ENCODE results near the gene SLC31A1. TPM values are rescaled to one million over a fixed set of nuclear protein-coding genes. Genes with fewer than 3 reads are reported as not detected.

The SLC31A1 gene
- 3.2 and 3.5 TPM in 2 replicates for total RNA-seq
- total RNA-seq (2013) = 2.1 TPM
- 1.1 and 2.6 TPM in 2 replicates for polyA plus RNA-seq
- polyA minus RNA-seq = 0.69 and 3.7 TPM in 2 replicates

GRCh38 chr9:113221003-113221799 lies at the start of gene SLC31A1, which contains the start of gene FKBP15:
SLC31A1 (plus strand) TSS chr9:113221544; CDS start chr9:113256149, 34,605 bp downstream.
FKBP15 (minus strand) TSS chr9:113221277; CDS start chr9:113221243, 34 bp downstream.
- Histone ChIP-seq H4K20me1 (ENCODE audit: control insufficient read depth, insufficient read depth, low read length, poor library complexity, severe bottlenecking) (peaks cover 9% of the 10 kb centered on the region), H2AFZ (ENCODE audit: insufficient read depth, low read depth, low read length, poor library complexity, severe bottlenecking) (peak within 1 kb of the TSS; percentile 87), H3K79me2 (ENCODE audit: control insufficient read depth, insufficient read depth, low read length) (peaks cover 56% of the 10 kb centered on the region)

More at GRCh38 chr9:113221003-113221799, at the start of gene SLC31A1, which contains the start of gene FKBP15:
- peak within 1 kb of the TSS; percentile 77 to 97 (median 94) for H3K4me3 ChIP-seq (ENCODE audit: control extremely low read depth in 1 of 5, extremely low read depth in 1 of 5, insufficient read depth in 1 of 5, low read depth in 2 of 5, low read length in 4 of 5)
- TF ChIP-seq EZH2 (IDR thresholded peaks at IDR 0.05; ENCODE audit: borderline replicate concordance, insufficient read depth, low read depth, low read length, poor library complexity, severe bottlenecking) (no peak), CTCF (IDR thresholded peaks at IDR 0.05) (no peak)
- WGBS (ENCODE audit: insufficient coverage) = under 1% methylated on average over 65 of the region's 65 CpGs
- peak within 1 kb of the TSS; percentile 95 for H3K4me3 Mint-ChIP-seq
- H3K9me3 Mint-ChIP-seq (ENCODE audit: insufficient read depth) = no peaks in the 10 kb centered on the region
- ChIA-PET POLR2A (interaction anchor here (0.6 to 2.1 kb wide), 5 partner anchors 10 to 189 kb away, joined by 4 to 12 read pairs (median 7); partner anchors contain the start of genes C9orf43, CDC26, POLE3 and PRPF4), CTCF (interaction anchor here (0.8 to 5.6 kb wide), 8 partner anchors 11 to 437 kb away, joined by 3 to 39 read pairs (median 4); partner anchors contain the start of genes CDC26, PRPF4 and SLC31A2)
- ATAC-seq (ENCODE audit: low read depth) (peak; percentile 98), DNase-seq (peak; percentile 98)
- peak within 1 kb of the TSS; percentile 91 for H3K4me2 ChIP-seq (replicated peaks; ENCODE audit: low read depth, low read length, poor library complexity, severe bottlenecking)
- no peaks in the 10 kb centered on the region for H3K36me3 ChIP-seq (replicated peaks in 1 of 2; ENCODE audit: control extremely low read depth in 1 of 2, control insufficient read depth in 1 of 2, extremely low read depth in 1 of 2, insufficient read depth in 2 of 2, low read length in 1 of 2)
- peak within 1 kb of the TSS; percentile 95 for H3K27ac Mint-ChIP-seq
- H3K4me1 ChIP-seq (ENCODE audit: control insufficient read depth in 2 of 2, insufficient read depth in 2 of 2, low read length in 2 of 2) = peaks cover 33 to 35% of the 10 kb centered on the region in 2 donors
- peaks cover 48% of the 10 kb centered on the region for H3K4me1 Mint-ChIP-seq
- peaks cover 0 to 4% (median 0%) of the 10 kb centered on the region in 3 donors for H3K9me3 ChIP-seq (ENCODE audit: control extremely low read depth in 1 of 3, control insufficient read depth in 2 of 3, insufficient read depth in 1 of 3, low read length in 2 of 3)
- no peaks in the 10 kb centered on the region for H3K27me3 ChIP-seq (replicated peaks in 1 of 4; ENCODE audit: control extremely low read depth in 1 of 4, control insufficient read depth in 3 of 4, insufficient read depth in 4 of 4, low read length in 3 of 4)
- intact Hi-C loops (cut with micrococcal nuclease) = loop anchor here (1.0 to 5.0 kb wide), 7 partner anchors 11 to 1324 kb away; partner anchors contain the start of genes ALAD, CDC26, PRPF4 and PTBP3
- peak within 1 kb of the TSS; percentile 59 to 84 for H3K27ac ChIP-seq (ENCODE audit: low read length in 2 of 2)
- peak within 1 kb of the TSS; percentile 95 for H3K9ac ChIP-seq (ENCODE audit: low read length)
- H3K27me3 Mint-ChIP-seq = no peaks in the 10 kb centered on the region

Data from B cell (primary cell).